ENCODE measurements around the gene CDKN2AIPNL. TPM values are rescaled to one million over a fixed set of nuclear protein-coding genes. Genes with fewer than 3 reads are reported as not detected.

CDKN2AIPNL gene, protein sequence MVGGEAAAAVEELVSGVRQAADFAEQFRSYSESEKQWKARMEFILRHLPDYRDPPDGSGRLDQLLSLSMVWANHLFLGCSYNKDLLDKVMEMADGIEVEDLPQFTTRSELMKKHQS
- total RNA-seq (2021) (35.3 and 36.1 TPM in 2 replicates), Bru-seq, nascent RNA (percentile 68 among the genes with signal in this experiment), BruChase-seq, experiment 1, labeled RNA remaining after a 2-hour chase (percentile 60 among the genes with signal in this experiment), BruChase-seq, experiment 2, labeled RNA remaining after a 6-hour chase (percentile 76 among the genes with signal in this experiment)
- long read RNA-seq, transcript CDKN2AIPNL-202 (3 exons, 1,223 nt), result major isoform, 87 of 91 reads
- long read RNA-seq, partial matches to known transcripts, result 4 of 91 reads
- long read RNA-seq, other reads (novel, unspliced or antisense), result 0 of 91 reads

DNA sequence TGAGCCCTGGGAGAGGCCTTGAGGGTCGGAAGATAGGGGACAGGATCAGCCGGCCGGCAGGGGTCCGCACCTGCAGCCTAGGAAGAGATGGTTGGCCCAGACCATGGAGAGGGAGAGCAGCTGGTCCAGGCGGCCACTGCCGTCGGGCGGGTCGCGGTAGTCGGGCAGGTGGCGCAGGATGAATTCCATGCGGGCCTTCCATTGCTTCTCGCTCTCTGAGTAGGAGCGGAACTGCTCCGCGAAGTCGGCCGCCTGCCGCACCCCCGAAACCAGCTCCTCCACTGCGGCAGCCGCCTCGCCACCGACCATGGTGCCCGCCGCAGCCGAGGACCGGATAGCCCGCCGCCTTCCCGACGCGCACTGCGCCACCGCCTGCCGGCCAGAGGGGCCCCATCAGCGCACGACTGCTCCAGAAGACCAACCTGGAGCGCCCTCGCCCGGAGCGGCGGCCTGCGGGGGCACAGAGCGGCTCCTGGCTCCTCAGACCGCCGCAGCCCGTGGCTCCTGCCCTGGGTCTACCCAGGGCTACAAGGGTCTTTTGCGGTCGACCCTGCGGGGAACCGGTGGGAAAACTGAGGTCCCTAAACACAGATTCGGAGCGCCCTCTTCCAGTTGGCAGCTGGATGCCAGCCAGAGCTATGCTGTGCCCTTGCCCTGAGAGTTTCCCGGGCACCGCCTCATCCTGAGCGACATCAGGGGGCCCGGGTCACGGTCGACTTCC is at the start of gene CDKN2AIPNL:
Gene CDKN2AIPNL, minus strand, starts transcription at position 336 of the 721 bp plus-strand sequence. Its CDS starts 27 bp downstream, at position 309.
- peaks cover 24% of the 10 kb centered on the region for H3K79me2 ChIP-seq (ENCODE audit: low read depth)
- no peaks in the 10 kb centered on the region for H3K27me3 ChIP-seq (ENCODE audit: insufficient read depth, low read depth)
- H3K4me1 ChIP-seq (replicated peaks; ENCODE audit: insufficient read depth), result peaks cover 16% of the 10 kb centered on the region
- H3K9me3 ChIP-seq (ENCODE audit: insufficient read depth, low read depth), result no peaks in the 10 kb centered on the region
- peak; percentile 65 to 89 for DNase-seq
- BruUV-seq (replicated peaks), result no TSS peak
- no peak for TF ChIP-seq EZH2 (IDR thresholded peaks at IDR 0.05; ENCODE audit: low read depth)
- TF ChIP-seq, protein P1, sequence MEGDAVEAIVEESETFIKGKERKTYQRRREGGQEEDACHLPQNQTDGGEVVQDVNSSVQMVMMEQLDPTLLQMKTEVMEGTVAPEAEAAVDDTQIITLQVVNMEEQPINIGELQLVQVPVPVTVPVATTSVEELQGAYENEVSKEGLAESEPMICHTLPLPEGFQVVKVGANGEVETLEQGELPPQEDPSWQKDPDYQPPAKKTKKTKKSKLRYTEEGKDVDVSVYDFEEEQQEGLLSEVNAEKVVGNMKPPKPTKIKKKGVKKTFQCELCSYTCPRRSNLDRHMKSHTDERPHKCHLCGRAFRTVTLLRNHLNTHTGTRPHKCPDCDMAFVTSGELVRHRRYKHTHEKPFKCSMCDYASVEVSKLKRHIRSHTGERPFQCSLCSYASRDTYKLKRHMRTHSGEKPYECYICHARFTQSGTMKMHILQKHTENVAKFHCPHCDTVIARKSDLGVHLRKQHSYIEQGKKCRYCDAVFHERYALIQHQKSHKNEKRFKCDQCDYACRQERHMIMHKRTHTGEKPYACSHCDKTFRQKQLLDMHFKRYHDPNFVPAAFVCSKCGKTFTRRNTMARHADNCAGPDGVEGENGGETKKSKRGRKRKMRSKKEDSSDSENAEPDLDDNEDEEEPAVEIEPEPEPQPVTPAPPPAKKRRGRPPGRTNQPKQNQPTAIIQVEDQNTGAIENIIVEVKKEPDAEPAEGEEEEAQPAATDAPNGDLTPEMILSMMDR (conservative IDR thresholded peaks at IDR 0.05), result peak; percentile 60
- no peaks in the 10 kb centered on the region for H3K9me2 ChIP-seq (ENCODE audit: insufficient read depth)
- H3K36me3 ChIP-seq (ENCODE audit: low read depth), result no peaks in the 10 kb centered on the region
- peak within 1 kb of the TSS; percentile 88 for H2AFZ ChIP-seq
- no peaks in the 10 kb centered on the region for H3F3A ChIP-seq (ENCODE audit: insufficient read depth, low read depth)
- H3K4me2 ChIP-seq, result peak within 1 kb of the TSS; percentile 98
- ChIA-PET POLR2A (ENCODE audit: unreplicated experiment) (interaction anchor here (0.6 to 0.7 kb wide), 2 partner anchors 55 to 98 kb away, joined by 3 read pairs; no protein-coding TSS in a partner anchor), CTCF (interaction anchor here (0.6 to 1.1 kb wide), 4 partner anchors 92 to 326 kb away, joined by 3 read pairs; partner anchors contain the start of gene CAMLG)
- no peak within 1 kb of the TSS for H3K27ac ChIP-seq
- intact Hi-C loops (cut with micrococcal nuclease; ENCODE audit: unreplicated experiment), result loop anchor here (1.0 to 2.0 kb wide), 4 partner anchors 28 to 165 kb away; no protein-coding TSS in a partner anchor
- no peaks in the 10 kb centered on the region for H4K20me1 ChIP-seq (ENCODE audit: insufficient read depth)
- H3K4me3 ChIP-seq, result peak within 1 kb of the TSS; percentile 98

DNA sequence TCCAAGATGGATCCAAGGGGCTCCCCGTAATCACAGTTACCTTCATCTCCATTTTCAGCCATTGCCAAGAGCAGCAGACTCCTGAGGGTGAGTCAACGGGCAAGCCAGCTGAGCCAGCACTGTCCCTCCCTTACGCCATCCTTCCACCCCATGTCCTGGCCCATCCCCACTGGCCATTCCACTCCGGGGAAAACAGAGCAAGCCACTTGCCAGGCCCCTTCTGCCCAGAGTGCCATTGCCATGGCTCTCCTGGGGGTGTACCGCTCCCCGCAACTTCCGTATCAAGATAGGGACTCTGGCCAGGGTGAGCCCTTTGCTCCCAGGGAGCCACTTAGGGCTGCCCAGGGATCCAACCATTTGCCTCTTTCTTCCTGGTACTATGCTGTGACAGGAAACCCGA is 48.9 kb upstream of the CDKN2AIPNL start:
- no peak for DNase-seq
- CTCF ChIA-PET, result interaction anchor here (1.1 kb wide), 1 partner anchor 51 kb away, joined by 3 read pairs; no protein-coding TSS in a partner anchor
- POLR2A ChIA-PET (ENCODE audit: unreplicated experiment), result no interaction called here

DNA sequence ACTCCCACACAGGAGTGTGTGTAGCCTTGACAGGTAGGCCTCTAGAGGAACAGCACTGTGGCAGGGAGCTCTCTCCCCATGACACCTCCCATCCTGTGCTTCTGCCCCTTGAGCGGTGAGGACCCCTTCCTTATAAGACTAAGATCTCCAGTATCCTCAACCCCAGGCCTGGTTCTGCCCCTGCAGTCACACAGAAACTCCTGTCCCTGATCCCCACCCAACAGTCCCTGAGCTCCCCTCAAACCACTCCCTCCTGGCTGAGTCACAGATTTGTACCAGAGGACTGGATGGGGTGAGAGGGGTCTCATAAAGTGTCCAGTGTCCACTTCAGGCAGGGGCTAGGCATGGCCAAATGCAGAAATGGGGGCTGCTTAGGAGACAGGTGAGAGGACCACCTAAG is 47.8 kb upstream of the CDKN2AIPNL start:
- no peaks in the 10 kb centered on the region for H3K79me2 ChIP-seq (ENCODE audit: low read depth)

More for the DNA sequence above, 48.9 kb upstream of the CDKN2AIPNL start:
- Histone ChIP-seq H3K4me2 (no peak overlapping the region), H3K9me3 (ENCODE audit: insufficient read depth, low read depth) (no peaks in the 10 kb centered on the region), H2AFZ (no peak overlapping the region), H3K4me1 (replicated peaks; ENCODE audit: insufficient read depth) (peaks cover 7% of the 10 kb centered on the region; the same call in 1 of the 2 replicates), H3K79me2 (ENCODE audit: low read depth) (no peaks in the 10 kb centered on the region), H3K27ac (no peak overlapping the region), H3K27me3 (ENCODE audit: insufficient read depth, low read depth) (no peaks in the 10 kb centered on the region), H4K20me1 (ENCODE audit: insufficient read depth) (no peaks in the 10 kb centered on the region), H3K9me2 (ENCODE audit: insufficient read depth) (no peaks in the 10 kb centered on the region), H3K36me3 (ENCODE audit: low read depth) (no peaks in the 10 kb centered on the region), H3F3A (ENCODE audit: insufficient read depth, low read depth) (peaks cover 6% of the 10 kb centered on the region; the same call in 1 of the 2 replicates), H3K4me3 (no peak overlapping the region)
- no TSS peak for BruUV-seq (replicated peaks)
- TF ChIP-seq EZH2 (IDR thresholded peaks at IDR 0.05; ENCODE audit: low read depth), result no peak
- TF ChIP-seq, protein P1 (conservative IDR thresholded peaks at IDR 0.05), result no peak
- intact Hi-C loops (cut with micrococcal nuclease; ENCODE audit: unreplicated experiment), result no loop called here

More for the DNA sequence above, 47.8 kb upstream of the CDKN2AIPNL start:
- Histone ChIP-seq H3K4me3 (no peak overlapping the region), H3K36me3 (ENCODE audit: low read depth) (no peaks in the 10 kb centered on the region), H3K27ac (no peak overlapping the region), H4K20me1 (ENCODE audit: insufficient read depth) (no peaks in the 10 kb centered on the region), H3F3A (ENCODE audit: insufficient read depth, low read depth) (no peaks in the 10 kb centered on the region), H3K27me3 (ENCODE audit: insufficient read depth, low read depth) (no peaks in the 10 kb centered on the region), H3K9me2 (ENCODE audit: insufficient read depth) (no peaks in the 10 kb centered on the region), H3K4me1 (replicated peaks; ENCODE audit: insufficient read depth) (no peaks in the 10 kb centered on the region), H3K9me3 (ENCODE audit: insufficient read depth, low read depth) (no peaks in the 10 kb centered on the region), H2AFZ (no peak overlapping the region), H3K4me2 (no peak overlapping the region)
- ChIA-PET POLR2A (ENCODE audit: unreplicated experiment) (no interaction called here), CTCF (no interaction called here)
- intact Hi-C loops (cut with micrococcal nuclease; ENCODE audit: unreplicated experiment), result no loop called here
- no peak for TF ChIP-seq EZH2 (IDR thresholded peaks at IDR 0.05; ENCODE audit: low read depth)
- TF ChIP-seq, protein P1 (conservative IDR thresholded peaks at IDR 0.05), result no peak
- no peak for DNase-seq
- BruUV-seq (replicated peaks), result no TSS peak
